ENCODE data around the gene PLCXD1. TPM values are rescaled to one million over a fixed set of nuclear protein-coding genes. Genes with fewer than 3 reads are reported as not detected.

PLCXD1 gene
- polyA plus RNA-seq, 1 donor from 2014 or later = 30.1 TPM

- no peaks in the 10 kb centered on the region for H4K20me1 ChIP-seq (ENCODE audit: insufficient read depth)
- no peaks in the 10 kb centered on the region for H3K9me2 ChIP-seq (ENCODE audit: insufficient read depth, low read length)
- H3F3A ChIP-seq (ENCODE audit: insufficient read depth, low read length, poor library complexity, severe bottlenecking) = no peaks in the 10 kb centered on the region
- H2AFZ ChIP-seq (ENCODE audit: low read depth, low read length) = no peak overlapping the region
- no peaks in the 10 kb centered on the region for H3K36me3 ChIP-seq (ENCODE audit: insufficient read depth, low read length)
- no peak overlapping the region for H3K4me2 ChIP-seq (ENCODE audit: low read length)
- TF ChIP-seq RAD21 (conservative IDR thresholded peaks at IDR 0.05) (no peak), MXI1 (conservative IDR thresholded peaks at IDR 0.05; ENCODE audit: poor library complexity, severe bottlenecking) (no peak), EP300 (conservative IDR thresholded peaks at IDR 0.05; ENCODE audit: poor library complexity, severe bottlenecking) (no peak), TAF1 (IDR thresholded peaks at IDR 0.05; ENCODE audit: low read depth) (no peak), SMC3 (conservative IDR thresholded peaks at IDR 0.05; ENCODE audit: poor library complexity) (no peak), REST (IDR thresholded peaks at IDR 0.05; ENCODE audit: borderline replicate concordance) (no peak), POLR2AphosphoS5 (IDR thresholded peaks at IDR 0.05) (no peak), EZH2 (IDR thresholded peaks at IDR 0.05; ENCODE audit: borderline replicate concordance, insufficient read depth, low read length, poor library complexity, severe bottlenecking) (no peak), CTCF (IDR thresholded peaks at IDR 0.05; ENCODE audit: poor library complexity, severe bottlenecking) (no peak)
- H3K9me3 ChIP-seq (ENCODE audit: low read length) = no peaks in the 10 kb centered on the region
- no peaks in the 10 kb centered on the region for H3K27me3 ChIP-seq (ENCODE audit: insufficient read depth, low read depth, low read length)
- no peak overlapping the region for H3K4me3 ChIP-seq (ENCODE audit: low read length)
- no peak overlapping the region for H3K27ac ChIP-seq (ENCODE audit: low read length)
- H3K79me2 ChIP-seq (replicated peaks; ENCODE audit: insufficient read depth, low read length) = no peaks in the 10 kb centered on the region
- H3K9ac ChIP-seq (ENCODE audit: low read length) = no peak overlapping the region
These were observed 51.9 kb downstream of the PLCXD1 start for GRCh38 chrX:332916-333610.

- H3K9me2 ChIP-seq (ENCODE audit: insufficient read depth, low read length) = no peaks in the 10 kb centered on the region
- no peaks in the 10 kb centered on the region for H3K27me3 ChIP-seq (ENCODE audit: insufficient read depth, low read depth, low read length)
- H3K27ac ChIP-seq (ENCODE audit: low read length) = no peak overlapping the region
- no peak overlapping the region for H3K4me2 ChIP-seq (ENCODE audit: low read length)
- no peaks in the 10 kb centered on the region for H3K79me2 ChIP-seq (replicated peaks; ENCODE audit: insufficient read depth, low read length)
- TF ChIP-seq RAD21 (conservative IDR thresholded peaks at IDR 0.05) (no peak), SMC3 (conservative IDR thresholded peaks at IDR 0.05; ENCODE audit: poor library complexity) (no peak), REST (IDR thresholded peaks at IDR 0.05; ENCODE audit: borderline replicate concordance) (no peak), CTCF (IDR thresholded peaks at IDR 0.05; ENCODE audit: poor library complexity, severe bottlenecking) (no peak), MXI1 (conservative IDR thresholded peaks at IDR 0.05; ENCODE audit: poor library complexity, severe bottlenecking) (no peak), EP300 (conservative IDR thresholded peaks at IDR 0.05; ENCODE audit: poor library complexity, severe bottlenecking) (no peak), EZH2 (IDR thresholded peaks at IDR 0.05; ENCODE audit: borderline replicate concordance, insufficient read depth, low read length, poor library complexity, severe bottlenecking) (no peak), TAF1 (IDR thresholded peaks at IDR 0.05; ENCODE audit: low read depth) (no peak), POLR2AphosphoS5 (IDR thresholded peaks at IDR 0.05) (no peak)
- no peak overlapping the region for H3K9ac ChIP-seq (ENCODE audit: low read length)
- H2AFZ ChIP-seq (ENCODE audit: low read depth, low read length) = no peak overlapping the region
- H3K4me3 ChIP-seq (ENCODE audit: low read length) = no peak overlapping the region
- H4K20me1 ChIP-seq (ENCODE audit: insufficient read depth) = no peaks in the 10 kb centered on the region
- H3K9me3 ChIP-seq (ENCODE audit: low read length) = no peaks in the 10 kb centered on the region
- no peaks in the 10 kb centered on the region for H3F3A ChIP-seq (ENCODE audit: insufficient read depth, low read length, poor library complexity, severe bottlenecking)
- no peaks in the 10 kb centered on the region for H3K36me3 ChIP-seq (ENCODE audit: insufficient read depth, low read length)
These were observed 52.6 kb downstream of the PLCXD1 start for GRCh38 chrX:333611-334311.

All from neural cell (in vitro differentiated cells).